ENCODE results near the gene CAPN15. TPM values are rescaled to one million over a fixed set of nuclear protein-coding genes. Genes with fewer than 3 reads are reported as not detected.
"Not testable (repeated sequence)": the region's sequence is repeated elsewhere in the genome, so short reads cannot be mapped to it uniquely, and the experiment has no call there.

Gene CAPN15
- total RNA-seq, 4 donors from 2014 or later: 21.8 to 42.7 (median 29.2) TPM

- Histone ChIP-seq H3K27ac (no peak overlapping the region), H3K4me1 (peaks cover 0 to 34% (median under 1%) of the 10 kb centered on the region in 3 donors), H3K4me3 (no peak overlapping the region), H3K36me3 (peaks cover 0 to 51% of the 10 kb centered on the region in 2 donors), H3K9me3 (no peaks in the 10 kb centered on the region), H3K27me3 (no peaks in the 10 kb centered on the region)
- no peak for ATAC-seq
- TF ChIP-seq EP300 (IDR thresholded peaks at IDR 0.05) (no peak), POLR2A (IDR thresholded peaks at IDR 0.05) (no peak), POLR2AphosphoS5 (IDR thresholded peaks at IDR 0.05) (no peak), CTCF (IDR thresholded peaks at IDR 0.05) (no peak)
- WGBS, 2 donors (ENCODE audit: low coverage in 1 of 2): 73 to 86% methylated on average over 3 to 14 of the region's 34 CpGs
These were observed 68.6 kb downstream of the CAPN15 start for GRCh38 chr16:595942-596735.

- ATAC-seq: no peak
- 80 to 100% methylated on average over 1 to 3 of the region's 12 CpGs for WGBS, 2 donors (ENCODE audit: low coverage in 1 of 2)
- peaks cover 0 to 54% of the 10 kb centered on the region in 2 donors for H3K36me3 ChIP-seq
- no peaks in the 10 kb centered on the region for H3K9me3 ChIP-seq
- no peaks in the 10 kb centered on the region for H3K27me3 ChIP-seq
- TF ChIP-seq EP300 (IDR thresholded peaks at IDR 0.05) (no peak), CTCF (IDR thresholded peaks at IDR 0.05) (no peak), POLR2AphosphoS5 (IDR thresholded peaks at IDR 0.05) (no peak), POLR2A (IDR thresholded peaks at IDR 0.05) (no peak)
- H3K27ac ChIP-seq: no peak overlapping the region
- H3K4me3 ChIP-seq: no peak overlapping the region
- H3K4me1 ChIP-seq: peaks cover 0 to 29% (median 0%) of the 10 kb centered on the region in 3 donors
These were observed 69.2 kb downstream of the CAPN15 start for GRCh38 chr16:596736-597060.

- H3K27ac ChIP-seq, H3K4me3 ChIP-seq, ATAC-seq, H3K9me3 ChIP-seq, H3K27me3 ChIP-seq: not testable (repeated sequence)
- H3K4me1 ChIP-seq: peaks cover 0 to 19% (median 0%) of the 10 kb centered on the region in 3 donors
- 87 to 100% methylated on average over 1 to 4 of the region's 7 CpGs for WGBS, 2 donors (ENCODE audit: low coverage in 1 of 2)
- H3K36me3 ChIP-seq: peaks cover 0 to 54% of the 10 kb centered on the region in 2 donors
These were observed 70.1 kb downstream of the CAPN15 start for GRCh38 chr16:597655-598054.

GRCh38 chr16:598823-599739 lies 71.6 kb downstream of the CAPN15 start:
- Histone ChIP-seq H3K27me3 (no peaks in the 10 kb centered on the region), H3K4me1 (peaks cover 0 to 5% (median 0%) of the 10 kb centered on the region in 3 donors), H3K27ac (no peak overlapping the region), H3K36me3 (peaks cover 0 to 40% of the 10 kb centered on the region in 2 donors), H3K9me3 (no peaks in the 10 kb centered on the region), H3K4me3 (no peak overlapping the region)
- ATAC-seq: no peak
- TF ChIP-seq CTCF (IDR thresholded peaks at IDR 0.05) (no peak), EP300 (IDR thresholded peaks at IDR 0.05) (no peak), POLR2AphosphoS5 (IDR thresholded peaks at IDR 0.05) (no peak), POLR2A (IDR thresholded peaks at IDR 0.05) (no peak)
- WGBS, 2 donors (ENCODE audit: low coverage in 1 of 2): 97 to 100% methylated on average over 2 to 13 of the region's 43 CpGs

GRCh38 chr16:600781-601180 lies 73.3 kb downstream of the CAPN15 start:
- TF ChIP-seq POLR2A (IDR thresholded peaks at IDR 0.05) (no peak), CTCF (IDR thresholded peaks at IDR 0.05) (no peak), EP300 (IDR thresholded peaks at IDR 0.05) (no peak), POLR2AphosphoS5 (IDR thresholded peaks at IDR 0.05) (no peak)
- H3K27me3 ChIP-seq: no peaks in the 10 kb centered on the region
- no peaks in the 10 kb centered on the region for H3K9me3 ChIP-seq
- WGBS, 2 donors (ENCODE audit: low coverage in 1 of 2): 49 to 71% methylated on average over 3 to 7 of the region's 7 CpGs
- no peak for ATAC-seq
- H3K36me3 ChIP-seq: peaks cover 0 to 39% of the 10 kb centered on the region in 2 donors
- peaks cover 0 to 4% (median 0%) of the 10 kb centered on the region in 3 donors for H3K4me1 ChIP-seq
- H3K4me3 ChIP-seq: no peak overlapping the region
- H3K27ac ChIP-seq: no peak overlapping the region

All from gastroesophageal sphincter (tissue), 4 donors.